ENCODE measurements around the gene SDK1.

Gene SDK1

GRCh38 chr7:3787717-3788264 is 486.7 kb downstream of the SDK1 start:
- no peak for DNase-seq (ENCODE audit: low spot score)

GRCh38 chr7:3790803-3791202 is 489.8 kb downstream of the SDK1 start:
- DNase-seq (ENCODE audit: low spot score) = no peak

GRCh38 chr7:3791327-3791726 is 490.3 kb downstream of the SDK1 start:
- DNase-seq (ENCODE audit: low spot score) = no peak

DNA sequence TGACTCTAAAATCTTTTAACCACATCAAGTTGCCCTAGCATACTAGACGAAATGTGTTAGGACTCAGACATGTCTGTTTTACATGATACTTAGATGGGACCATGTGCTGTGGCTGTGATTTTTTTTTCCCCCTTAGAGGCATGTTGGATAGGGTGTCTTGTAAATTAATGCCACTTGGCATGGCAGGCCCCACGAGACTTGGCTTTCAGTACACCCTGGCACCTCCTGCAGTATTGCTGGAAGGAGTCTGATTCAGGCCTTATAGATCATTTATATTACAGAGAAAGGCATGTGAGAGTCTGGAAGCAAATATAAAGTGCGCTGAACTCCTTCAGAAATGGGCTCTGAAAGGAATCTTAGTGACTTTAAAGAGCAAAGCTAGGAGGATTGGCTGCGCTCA is 494.1 kb downstream of the SDK1 start:
- no peak for DNase-seq (ENCODE audit: low spot score)

- no peak for DNase-seq (ENCODE audit: low spot score)
These were observed 494.7 kb downstream of the SDK1 start for GRCh38 chr7:3795781-3796180.

DNA sequence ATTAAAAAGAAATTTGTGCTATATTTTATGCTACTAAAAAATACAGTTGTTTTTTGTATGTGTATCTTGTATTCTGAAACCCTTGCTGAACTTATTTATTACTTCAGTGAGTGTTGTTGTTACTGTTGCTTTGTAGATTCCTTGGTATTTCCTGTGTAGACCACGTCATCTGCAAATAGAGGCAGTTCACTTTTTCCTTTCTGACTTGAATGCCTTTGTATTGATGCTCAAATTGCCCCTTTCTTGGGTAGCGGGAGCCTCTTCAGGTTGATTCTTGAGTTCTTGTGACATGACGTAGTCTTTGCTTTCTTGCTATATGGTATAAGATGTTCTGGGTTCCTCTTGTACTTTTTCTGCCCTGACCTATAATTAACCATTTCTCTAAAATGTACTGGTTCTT is 504.1 kb downstream of the SDK1 start:
- DNase-seq (ENCODE audit: low spot score) = no peak

DNA sequence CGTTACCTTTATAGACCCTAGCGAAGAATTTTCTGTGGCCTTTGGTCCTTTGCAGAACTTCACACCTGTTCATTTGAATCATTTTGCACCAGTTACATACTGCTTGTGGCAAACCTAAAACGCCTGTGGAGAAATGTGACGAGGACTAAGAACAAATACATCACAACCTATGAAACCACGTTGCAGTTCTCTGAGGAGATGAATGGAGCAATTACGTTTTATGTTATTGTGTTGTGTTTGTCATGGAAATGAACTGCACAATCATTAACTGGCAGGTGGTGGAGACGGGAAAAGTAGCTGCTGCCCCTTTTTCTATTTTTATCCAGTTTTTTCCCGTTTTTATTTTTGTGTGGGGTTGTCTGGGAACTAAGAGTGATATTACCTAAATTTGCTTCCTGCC is 505.5 kb downstream of the SDK1 start:
- no peak for DNase-seq (ENCODE audit: low spot score)

DNA sequence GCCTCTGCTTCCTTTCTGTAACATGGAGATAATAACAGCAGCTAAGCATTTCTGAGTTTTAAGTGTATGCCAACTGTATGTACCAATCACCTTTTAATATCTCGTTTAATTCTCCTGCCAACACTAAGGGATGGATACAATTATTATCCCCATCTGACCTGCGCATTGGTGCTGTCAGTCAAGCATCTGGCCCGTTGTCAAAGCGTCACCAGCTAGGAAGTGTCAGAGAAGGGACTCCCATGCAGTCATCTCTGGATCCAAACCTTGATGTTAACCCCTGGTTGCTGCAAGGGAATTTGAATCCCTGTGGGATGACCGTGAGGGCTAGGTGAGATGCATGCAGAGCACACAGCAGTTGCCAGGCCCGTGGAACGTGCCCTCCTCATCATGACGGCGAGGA is 506.8 kb downstream of the SDK1 start:
- no peak for DNase-seq (ENCODE audit: low spot score)

DNA sequence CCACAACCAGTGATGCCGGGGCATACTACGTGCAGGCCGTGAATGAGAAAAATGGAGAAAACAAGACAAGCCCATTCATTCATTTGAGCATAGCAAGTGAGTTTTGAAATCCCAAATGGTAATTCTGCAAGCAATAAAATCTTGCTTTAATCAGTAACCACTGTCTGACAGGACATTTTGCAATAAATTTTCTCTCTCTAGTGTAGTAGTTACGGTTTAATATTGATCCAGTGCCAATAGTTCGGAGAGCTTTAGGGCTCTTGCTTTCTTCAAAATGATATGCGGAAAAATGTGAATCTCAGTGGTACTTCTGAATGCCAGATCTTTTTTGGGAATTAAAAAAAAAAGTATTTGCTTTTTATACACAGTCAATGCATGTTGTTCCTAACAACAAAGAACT is 520.4 kb downstream of the SDK1 start:
- DNase-seq (ENCODE audit: low spot score) = no peak

- DNase-seq (ENCODE audit: low spot score) = no peak
These were observed 524.4 kb downstream of the SDK1 start for GRCh38 chr7:3825491-3825890.

GRCh38 chr7:3832199-3832598 is 531.1 kb downstream of the SDK1 start:
- DNase-seq (ENCODE audit: low spot score) = no peak

DNA sequence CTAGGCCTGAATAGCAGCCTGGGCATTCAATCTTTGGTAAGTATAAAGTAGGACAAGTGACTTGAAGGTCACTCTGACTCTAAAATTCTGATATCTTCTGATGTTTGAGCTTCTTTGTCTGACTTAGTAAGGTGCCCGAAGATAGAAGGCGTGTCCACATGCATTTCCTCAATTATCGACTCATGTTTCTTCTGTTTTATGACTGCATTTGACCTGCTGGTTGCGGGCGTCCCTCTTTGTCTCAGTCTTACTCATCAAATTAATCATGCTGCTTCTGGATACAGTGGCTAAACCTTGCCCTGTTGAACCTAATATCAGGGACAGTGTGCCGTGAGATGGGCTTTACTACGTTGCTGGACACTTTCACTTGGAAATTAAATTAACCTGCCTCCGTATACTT is 534.1 kb downstream of the SDK1 start:
- DNase-seq (ENCODE audit: low spot score) = no peak

DNA sequence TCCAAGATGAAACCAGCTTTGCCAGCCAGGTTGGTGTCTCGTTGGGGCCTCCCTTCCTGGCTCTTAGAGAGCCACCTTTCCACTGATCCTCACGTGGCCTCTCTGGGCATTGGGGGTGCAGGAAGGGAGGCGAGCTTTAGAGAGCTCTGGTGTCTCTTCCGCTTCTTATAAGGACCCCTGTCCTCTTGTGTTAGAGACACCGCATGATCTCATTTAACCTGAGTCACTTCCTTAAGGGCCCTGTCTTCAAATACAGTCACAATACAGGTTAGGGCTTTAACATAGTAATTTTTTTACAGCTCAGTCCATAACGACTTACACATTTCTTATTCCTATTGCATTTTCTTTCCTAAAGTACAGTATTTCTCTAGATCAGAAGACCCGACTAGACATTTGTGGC is 535.8 kb downstream of the SDK1 start:
- no peak for DNase-seq (ENCODE audit: low spot score)

DNA sequence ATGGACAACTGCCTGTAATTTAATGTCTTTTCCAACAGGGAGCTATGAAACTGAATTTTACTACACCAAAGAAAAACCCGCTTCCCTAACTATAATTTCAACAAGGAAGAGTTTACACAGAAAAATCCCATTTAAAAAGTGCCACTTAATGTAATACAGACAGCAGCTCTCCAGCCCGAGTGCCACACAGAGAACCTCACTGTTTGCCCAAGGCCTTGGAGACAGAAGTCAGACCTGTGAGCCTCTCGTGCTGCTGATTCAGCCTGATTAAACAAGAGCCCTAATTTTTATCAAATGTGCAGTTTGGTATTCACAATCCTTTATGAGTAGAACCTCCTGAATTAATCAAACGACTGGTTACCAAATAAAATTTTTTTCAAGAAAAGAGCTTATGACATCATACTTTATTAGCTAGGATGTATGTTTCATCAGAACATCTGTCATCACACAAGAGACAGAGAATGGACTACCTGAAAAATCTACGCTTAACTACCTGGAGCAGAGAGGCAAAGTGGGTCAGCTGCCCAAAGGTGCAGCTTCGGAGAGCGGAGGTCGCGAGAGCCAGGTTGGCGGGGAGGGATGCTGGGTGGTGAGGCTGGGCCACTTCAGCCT is 543.6 kb downstream of the SDK1 start:
- DNase-seq (ENCODE audit: low spot score) = no peak

GRCh38 chr7:3846738-3847137 is 545.7 kb downstream of the SDK1 start:
- no peak for DNase-seq (ENCODE audit: low spot score)

DNA sequence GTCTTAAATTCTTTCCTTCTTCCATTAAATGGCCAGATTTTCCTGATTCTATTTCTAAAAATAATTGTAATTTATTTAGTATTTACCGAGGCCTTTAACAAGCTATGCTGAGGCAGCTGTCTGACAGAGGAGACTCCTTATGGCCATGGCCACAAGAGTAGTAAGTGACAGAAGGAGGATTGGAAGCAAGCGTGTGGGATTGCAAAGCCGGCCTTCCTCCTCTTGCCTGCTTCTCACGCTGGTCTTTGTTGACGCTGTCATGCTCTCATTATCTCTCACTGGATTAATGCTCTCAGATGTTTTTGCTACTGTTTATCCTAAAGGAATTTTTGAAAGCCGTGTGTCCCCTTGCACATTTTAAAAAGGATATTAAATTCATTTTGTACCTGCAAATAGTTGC is 546.3 kb downstream of the SDK1 start:
- DNase-seq (ENCODE audit: low spot score) = no peak

DNA sequence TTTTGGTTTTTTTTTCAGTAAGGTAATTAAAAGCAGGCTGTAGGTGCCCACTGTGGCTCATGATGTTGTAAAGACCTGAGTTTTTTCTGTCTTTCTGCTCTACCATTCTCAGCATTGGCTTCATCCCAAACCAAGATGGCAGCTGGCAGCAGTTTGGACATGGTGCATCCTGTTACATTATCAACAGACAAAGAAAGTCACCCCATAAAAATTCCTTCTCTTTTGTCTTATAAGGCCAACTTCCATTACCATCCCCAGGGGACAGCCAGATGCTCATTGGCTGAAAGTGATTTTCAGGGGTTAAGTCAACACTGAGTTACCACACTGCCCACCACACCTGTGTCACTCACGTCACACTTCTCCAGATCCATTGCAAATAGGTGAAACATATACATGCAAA is 558.4 kb downstream of the SDK1 start:
- DNase-seq (ENCODE audit: low spot score) = no peak

GRCh38 chr7:3860932-3861331 is 559.9 kb downstream of the SDK1 start:
- no peak for DNase-seq (ENCODE audit: low spot score)

GRCh38 chr7:3861386-3861785 is 560.3 kb downstream of the SDK1 start:
- DNase-seq (ENCODE audit: low spot score) = no peak

DNA sequence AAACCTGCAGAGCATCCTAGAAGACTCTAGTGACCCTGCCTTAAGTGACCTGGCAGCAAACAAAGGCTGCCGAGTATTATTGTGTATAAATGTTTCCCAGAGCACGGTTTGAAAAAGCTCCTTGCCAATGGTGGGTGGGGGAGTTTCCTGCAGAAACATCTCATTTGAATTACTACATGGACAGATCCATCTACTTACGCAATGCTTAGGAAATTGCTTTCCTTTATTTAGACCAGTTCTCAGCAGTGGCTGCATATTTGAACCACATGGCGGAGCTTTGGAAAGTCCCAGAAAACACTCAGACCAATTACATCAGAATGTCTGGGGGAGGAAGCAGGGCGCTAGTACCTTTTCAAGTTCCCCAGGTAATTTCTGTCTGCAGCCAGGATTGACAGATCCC is 560.9 kb downstream of the SDK1 start:
- no peak for DNase-seq (ENCODE audit: low spot score)

DNA sequence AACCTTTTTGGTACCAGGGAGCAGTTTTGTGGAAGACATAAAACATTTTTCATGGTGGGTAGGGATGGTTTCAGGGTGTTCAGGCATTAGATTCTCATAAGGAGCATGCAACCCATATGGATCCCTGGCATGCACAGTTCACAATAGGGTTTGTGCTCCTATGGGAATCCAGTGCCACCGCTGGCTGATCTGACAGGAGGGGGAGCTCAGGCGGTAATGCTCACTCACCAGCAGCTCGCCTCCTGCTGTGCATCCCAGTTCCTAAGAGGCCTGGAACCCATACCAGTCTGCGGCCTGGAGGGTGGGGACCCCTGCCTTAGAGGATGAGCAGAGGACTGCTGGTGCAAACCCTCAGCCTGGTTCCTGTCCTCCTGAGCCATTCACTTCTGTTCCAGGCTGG is 561.7 kb downstream of the SDK1 start:
- no peak for DNase-seq (ENCODE audit: low spot score)

DNA sequence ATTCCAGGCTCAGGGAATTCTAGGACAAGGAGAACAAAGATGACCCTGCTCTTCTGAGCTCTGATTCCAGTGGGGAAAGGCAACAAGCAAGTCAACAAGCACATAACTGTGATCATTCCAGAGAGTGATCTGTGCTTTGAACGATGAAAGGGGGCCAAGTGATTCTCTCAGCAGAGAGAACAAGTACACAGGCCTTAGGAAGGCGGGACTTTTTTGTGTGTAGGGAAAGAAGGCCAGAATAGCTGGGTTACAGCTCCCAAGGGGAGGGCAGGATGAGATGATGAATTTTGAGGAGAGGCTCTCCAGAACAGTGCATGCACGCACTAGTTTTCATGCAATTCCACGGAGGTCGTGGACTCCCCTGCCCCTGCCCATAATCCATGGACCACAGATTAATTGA is 565.2 kb downstream of the SDK1 start:
- DNase-seq (ENCODE audit: low spot score) = no peak

GRCh38 chr7:3867863-3868262 is 566.8 kb downstream of the SDK1 start:
- DNase-seq (ENCODE audit: low spot score) = no peak

GRCh38 chr7:3879355-3880075 is 578.5 kb downstream of the SDK1 start:
- no peak for DNase-seq (ENCODE audit: low spot score)
